ENCODE results near the gene LAMB1.

DNA sequence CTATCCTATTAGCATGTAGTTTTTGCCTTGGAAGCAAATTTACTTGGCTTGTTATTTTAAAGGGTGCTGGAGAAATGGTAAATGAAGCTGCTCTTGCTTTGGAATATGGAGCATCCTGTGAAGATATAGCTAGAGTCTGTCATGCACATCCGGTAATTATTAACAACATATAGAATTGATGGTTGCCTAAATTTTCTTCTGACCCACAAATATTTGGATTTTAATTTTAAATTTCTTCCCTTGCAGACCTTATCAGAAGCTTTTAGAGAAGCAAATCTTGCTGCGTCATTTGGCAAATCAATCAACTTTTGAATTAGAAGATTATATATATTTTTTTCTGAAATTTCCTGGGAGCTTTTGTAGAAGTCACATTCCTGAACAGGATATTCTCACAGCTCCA is 84.0 kb downstream of the LAMB1 start:
- TF ChIP-seq CREB1 (CRISPR knock-in tag; IDR thresholded peaks at IDR 0.05) = no peak
- TF ChIP-seq, protein P1, sequence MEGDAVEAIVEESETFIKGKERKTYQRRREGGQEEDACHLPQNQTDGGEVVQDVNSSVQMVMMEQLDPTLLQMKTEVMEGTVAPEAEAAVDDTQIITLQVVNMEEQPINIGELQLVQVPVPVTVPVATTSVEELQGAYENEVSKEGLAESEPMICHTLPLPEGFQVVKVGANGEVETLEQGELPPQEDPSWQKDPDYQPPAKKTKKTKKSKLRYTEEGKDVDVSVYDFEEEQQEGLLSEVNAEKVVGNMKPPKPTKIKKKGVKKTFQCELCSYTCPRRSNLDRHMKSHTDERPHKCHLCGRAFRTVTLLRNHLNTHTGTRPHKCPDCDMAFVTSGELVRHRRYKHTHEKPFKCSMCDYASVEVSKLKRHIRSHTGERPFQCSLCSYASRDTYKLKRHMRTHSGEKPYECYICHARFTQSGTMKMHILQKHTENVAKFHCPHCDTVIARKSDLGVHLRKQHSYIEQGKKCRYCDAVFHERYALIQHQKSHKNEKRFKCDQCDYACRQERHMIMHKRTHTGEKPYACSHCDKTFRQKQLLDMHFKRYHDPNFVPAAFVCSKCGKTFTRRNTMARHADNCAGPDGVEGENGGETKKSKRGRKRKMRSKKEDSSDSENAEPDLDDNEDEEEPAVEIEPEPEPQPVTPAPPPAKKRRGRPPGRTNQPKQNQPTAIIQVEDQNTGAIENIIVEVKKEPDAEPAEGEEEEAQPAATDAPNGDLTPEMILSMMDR (IDR thresholded peaks at IDR 0.05) = no peak
- TF ChIP-seq ZNF219 (CRISPR knock-in tag; IDR thresholded peaks at IDR 0.05; ENCODE audit: borderline replicate concordance) = no peak
- TF ChIP-seq, protein P2, sequence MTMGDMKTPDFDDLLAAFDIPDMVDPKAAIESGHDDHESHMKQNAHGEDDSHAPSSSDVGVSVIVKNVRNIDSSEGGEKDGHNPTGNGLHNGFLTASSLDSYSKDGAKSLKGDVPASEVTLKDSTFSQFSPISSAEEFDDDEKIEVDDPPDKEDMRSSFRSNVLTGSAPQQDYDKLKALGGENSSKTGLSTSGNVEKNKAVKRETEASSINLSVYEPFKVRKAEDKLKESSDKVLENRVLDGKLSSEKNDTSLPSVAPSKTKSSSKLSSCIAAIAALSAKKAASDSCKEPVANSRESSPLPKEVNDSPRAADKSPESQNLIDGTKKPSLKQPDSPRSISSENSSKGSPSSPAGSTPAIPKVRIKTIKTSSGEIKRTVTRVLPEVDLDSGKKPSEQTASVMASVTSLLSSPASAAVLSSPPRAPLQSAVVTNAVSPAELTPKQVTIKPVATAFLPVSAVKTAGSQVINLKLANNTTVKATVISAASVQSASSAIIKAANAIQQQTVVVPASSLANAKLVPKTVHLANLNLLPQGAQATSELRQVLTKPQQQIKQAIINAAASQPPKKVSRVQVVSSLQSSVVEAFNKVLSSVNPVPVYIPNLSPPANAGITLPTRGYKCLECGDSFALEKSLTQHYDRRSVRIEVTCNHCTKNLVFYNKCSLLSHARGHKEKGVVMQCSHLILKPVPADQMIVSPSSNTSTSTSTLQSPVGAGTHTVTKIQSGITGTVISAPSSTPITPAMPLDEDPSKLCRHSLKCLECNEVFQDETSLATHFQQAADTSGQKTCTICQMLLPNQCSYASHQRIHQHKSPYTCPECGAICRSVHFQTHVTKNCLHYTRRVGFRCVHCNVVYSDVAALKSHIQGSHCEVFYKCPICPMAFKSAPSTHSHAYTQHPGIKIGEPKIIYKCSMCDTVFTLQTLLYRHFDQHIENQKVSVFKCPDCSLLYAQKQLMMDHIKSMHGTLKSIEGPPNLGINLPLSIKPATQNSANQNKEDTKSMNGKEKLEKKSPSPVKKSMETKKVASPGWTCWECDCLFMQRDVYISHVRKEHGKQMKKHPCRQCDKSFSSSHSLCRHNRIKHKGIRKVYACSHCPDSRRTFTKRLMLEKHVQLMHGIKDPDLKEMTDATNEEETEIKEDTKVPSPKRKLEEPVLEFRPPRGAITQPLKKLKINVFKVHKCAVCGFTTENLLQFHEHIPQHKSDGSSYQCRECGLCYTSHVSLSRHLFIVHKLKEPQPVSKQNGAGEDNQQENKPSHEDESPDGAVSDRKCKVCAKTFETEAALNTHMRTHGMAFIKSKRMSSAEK (CRISPR knock-in tag; IDR thresholded peaks at IDR 0.05; ENCODE audit: borderline replicate concordance) = no peak
- TF ChIP-seq, protein P3, sequence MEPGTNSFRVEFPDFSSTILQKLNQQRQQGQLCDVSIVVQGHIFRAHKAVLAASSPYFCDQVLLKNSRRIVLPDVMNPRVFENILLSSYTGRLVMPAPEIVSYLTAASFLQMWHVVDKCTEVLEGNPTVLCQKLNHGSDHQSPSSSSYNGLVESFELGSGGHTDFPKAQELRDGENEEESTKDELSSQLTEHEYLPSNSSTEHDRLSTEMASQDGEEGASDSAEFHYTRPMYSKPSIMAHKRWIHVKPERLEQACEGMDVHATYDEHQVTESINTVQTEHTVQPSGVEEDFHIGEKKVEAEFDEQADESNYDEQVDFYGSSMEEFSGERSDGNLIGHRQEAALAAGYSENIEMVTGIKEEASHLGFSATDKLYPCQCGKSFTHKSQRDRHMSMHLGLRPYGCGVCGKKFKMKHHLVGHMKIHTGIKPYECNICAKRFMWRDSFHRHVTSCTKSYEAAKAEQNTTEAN (CRISPR knock-in tag; IDR thresholded peaks at IDR 0.05) = no peak
- no peak for TF ChIP-seq NR2C2 (CRISPR knock-in tag; IDR thresholded peaks at IDR 0.05)
- TF ChIP-seq ZNF671 (CRISPR knock-in tag; IDR thresholded peaks at IDR 0.05) = no peak
- TF ChIP-seq, protein P4, sequence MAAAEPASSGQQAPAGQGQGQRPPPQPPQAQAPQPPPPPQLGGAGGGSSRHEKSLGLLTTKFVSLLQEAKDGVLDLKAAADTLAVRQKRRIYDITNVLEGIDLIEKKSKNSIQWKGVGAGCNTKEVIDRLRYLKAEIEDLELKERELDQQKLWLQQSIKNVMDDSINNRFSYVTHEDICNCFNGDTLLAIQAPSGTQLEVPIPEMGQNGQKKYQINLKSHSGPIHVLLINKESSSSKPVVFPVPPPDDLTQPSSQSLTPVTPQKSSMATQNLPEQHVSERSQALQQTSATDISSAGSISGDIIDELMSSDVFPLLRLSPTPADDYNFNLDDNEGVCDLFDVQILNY (CRISPR knock-in tag; IDR thresholded peaks at IDR 0.05) = no peak
- TF ChIP-seq, protein P5, sequence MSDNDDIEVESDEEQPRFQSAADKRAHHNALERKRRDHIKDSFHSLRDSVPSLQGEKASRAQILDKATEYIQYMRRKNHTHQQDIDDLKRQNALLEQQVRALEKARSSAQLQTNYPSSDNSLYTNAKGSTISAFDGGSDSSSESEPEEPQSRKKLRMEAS (CRISPR knock-in tag; IDR thresholded peaks at IDR 0.05) = no peak
- TF ChIP-seq TEAD4 (CRISPR knock-in tag; IDR thresholded peaks at IDR 0.05) = no peak
- TF ChIP-seq, protein P6, sequence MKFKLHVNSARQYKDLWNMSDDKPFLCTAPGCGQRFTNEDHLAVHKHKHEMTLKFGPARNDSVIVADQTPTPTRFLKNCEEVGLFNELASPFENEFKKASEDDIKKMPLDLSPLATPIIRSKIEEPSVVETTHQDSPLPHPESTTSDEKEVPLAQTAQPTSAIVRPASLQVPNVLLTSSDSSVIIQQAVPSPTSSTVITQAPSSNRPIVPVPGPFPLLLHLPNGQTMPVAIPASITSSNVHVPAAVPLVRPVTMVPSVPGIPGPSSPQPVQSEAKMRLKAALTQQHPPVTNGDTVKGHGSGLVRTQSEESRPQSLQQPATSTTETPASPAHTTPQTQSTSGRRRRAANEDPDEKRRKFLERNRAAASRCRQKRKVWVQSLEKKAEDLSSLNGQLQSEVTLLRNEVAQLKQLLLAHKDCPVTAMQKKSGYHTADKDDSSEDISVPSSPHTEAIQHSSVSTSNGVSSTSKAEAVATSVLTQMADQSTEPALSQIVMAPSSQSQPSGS (CRISPR knock-in tag; IDR thresholded peaks at IDR 0.05; ENCODE audit: borderline replicate concordance, low read depth) = no peak
- TF ChIP-seq, protein P7, sequence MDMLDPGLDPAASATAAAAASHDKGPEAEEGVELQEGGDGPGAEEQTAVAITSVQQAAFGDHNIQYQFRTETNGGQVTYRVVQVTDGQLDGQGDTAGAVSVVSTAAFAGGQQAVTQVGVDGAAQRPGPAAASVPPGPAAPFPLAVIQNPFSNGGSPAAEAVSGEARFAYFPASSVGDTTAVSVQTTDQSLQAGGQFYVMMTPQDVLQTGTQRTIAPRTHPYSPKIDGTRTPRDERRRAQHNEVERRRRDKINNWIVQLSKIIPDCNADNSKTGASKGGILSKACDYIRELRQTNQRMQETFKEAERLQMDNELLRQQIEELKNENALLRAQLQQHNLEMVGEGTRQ (CRISPR knock-in tag; IDR thresholded peaks at IDR 0.05) = no peak
- TF ChIP-seq, protein P8, sequence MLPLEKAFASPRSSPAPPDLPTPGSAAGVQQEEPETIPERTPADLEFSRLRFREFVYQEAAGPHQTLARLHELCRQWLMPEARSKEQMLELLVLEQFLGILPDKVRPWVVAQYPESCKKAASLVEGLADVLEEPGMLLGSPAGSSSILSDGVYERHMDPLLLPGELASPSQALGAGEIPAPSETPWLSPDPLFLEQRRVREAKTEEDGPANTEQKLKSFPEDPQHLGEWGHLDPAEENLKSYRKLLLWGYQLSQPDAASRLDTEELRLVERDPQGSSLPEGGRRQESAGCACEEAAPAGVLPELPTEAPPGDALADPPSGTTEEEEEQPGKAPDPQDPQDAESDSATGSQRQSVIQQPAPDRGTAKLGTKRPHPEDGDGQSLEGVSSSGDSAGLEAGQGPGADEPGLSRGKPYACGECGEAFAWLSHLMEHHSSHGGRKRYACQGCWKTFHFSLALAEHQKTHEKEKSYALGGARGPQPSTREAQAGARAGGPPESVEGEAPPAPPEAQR (CRISPR knock-in tag; IDR thresholded peaks at IDR 0.05) = no peak
- TF ChIP-seq, protein P9, sequence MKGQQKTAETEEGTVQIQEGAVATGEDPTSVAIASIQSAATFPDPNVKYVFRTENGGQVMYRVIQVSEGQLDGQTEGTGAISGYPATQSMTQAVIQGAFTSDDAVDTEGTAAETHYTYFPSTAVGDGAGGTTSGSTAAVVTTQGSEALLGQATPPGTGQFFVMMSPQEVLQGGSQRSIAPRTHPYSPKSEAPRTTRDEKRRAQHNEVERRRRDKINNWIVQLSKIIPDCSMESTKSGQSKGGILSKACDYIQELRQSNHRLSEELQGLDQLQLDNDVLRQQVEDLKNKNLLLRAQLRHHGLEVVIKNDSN (CRISPR knock-in tag; IDR thresholded peaks at IDR 0.05) = no peak
